GM12878 (cell line): ENCODE measurements around the gene TCP11L2. TPM values are rescaled to one million over a fixed set of nuclear protein-coding genes. Genes with fewer than 3 reads are reported as not detected.
"Not testable (repeated sequence)": the region's sequence is repeated elsewhere in the genome, so short reads cannot be mapped to it uniquely, and the experiment has no call there.

Experiments used
- ATAC-seq: fragments of 200-7000 bp; cut with Tn5 transposase; 3 replicates; pipeline ENCODE4 v1.9.1; 2020; ENCODE audit warnings: mild to moderate bottlenecking, moderate library complexity
- BruUV-seq: library from RNA; stranded (reverse); fragments of 400-500 nt; replicated peaks from 2 replicates; lab custom pipeline; 2021; lab: Mats Ljungman, UMichigan
- CTCF ChIA-PET: fragments of 300-600 bp; sonication (Branson Sonifier 250); formaldehyde crosslinking; extraction: SDS; loops from one replicate; lab custom pipeline; 2021; ENCODE audit warnings: inconsistent platforms; lab: Yijun Ruan, JAX
- POLR2A ChIA-PET: fragments of 350-600 bp; formaldehyde crosslinking; extraction: SDS; loops from one replicate; lab custom pipeline; 2021; ENCODE audit warnings: inconsistent platforms; lab: Charles Lee
- RAD21 ChIA-PET: fragments of 300-600 bp; sonication (Branson Sonifier 250); formaldehyde crosslinking; loops from one replicate; lab custom pipeline; 2023; ENCODE audit warnings: antibody characterized with exemption; ENCODE audit not compliant: unreplicated experiment; lab: Charles Lee
- SMC1A ChIA-PET: fragments of 300-600 bp; sonication (Branson Sonifier 250); formaldehyde crosslinking; loops from one replicate; lab custom pipeline; 2023; ENCODE audit not compliant: unreplicated experiment, uncharacterized antibody; lab: Charles Lee
- DNase-seq: peaks from one replicate; pipeline ENCODE4 v3.0.0-alpha.2; 2011; ENCODE audit warnings: low read depth, low spot score
- FAIRE-seq: peaks from 3 replicates; lab custom pipeline; 2011; peaks lifted over from hg19 to GRCh38; lab: Jason Lieb, UNC
- H2AFZ ChIP-seq: 2 replicates; pipeline ENCODE4 v1.6.0; 2011; ENCODE audit warnings: low read depth, low read length, control low read depth; ENCODE audit not compliant: control insufficient read depth
- H3K27ac ChIP-seq: 2 replicates; pipeline ENCODE4 v1.5.1; 2011; ENCODE audit warnings: control low read depth; ENCODE audit not compliant: control insufficient read depth, insufficient read depth
- H3K27me3 ChIP-seq, 2 experiments: replicated peaks in 1 of 2; 2 replicates each; pipeline versions ENCODE4 v1.6.0 to v1.6.1; 2011; ENCODE audit warnings: low read length in 1 of 2; ENCODE audit not compliant: control insufficient read depth in 2 of 2, insufficient read depth in 2 of 2
- H3K36me3 ChIP-seq, 2 experiments: 2 replicates each; pipeline ENCODE4 v1.5.1; 2011; ENCODE audit warnings: low read length in 1 of 2; ENCODE audit not compliant: control insufficient read depth in 2 of 2, insufficient read depth in 2 of 2
- H3K4me1 ChIP-seq: 2 replicates; pipeline ENCODE4 v1.6.1; 2011; ENCODE audit warnings: mild to moderate bottlenecking, low read length, moderate library complexity, mixed read lengths; ENCODE audit not compliant: control insufficient read depth, insufficient read depth
- H3K4me2 ChIP-seq: 2 replicates; pipeline ENCODE4 v1.6.0; 2011; ENCODE audit warnings: control low read depth; ENCODE audit not compliant: control insufficient read depth, insufficient read depth
- H3K4me3 ChIP-seq: fragments of 200-600 bp; sonication (generic); 2 replicates; pipeline ENCODE4 v1.5.1; 2016
- H3K79me2 ChIP-seq: 2 replicates; pipeline ENCODE4 v1.6.0; 2011; ENCODE audit warnings: low read length; ENCODE audit not compliant: control insufficient read depth, insufficient read depth
- H3K9ac ChIP-seq: 2 replicates; pipeline ENCODE4 v1.8.0; 2011; ENCODE audit warnings: low read length, control low read depth, mixed read lengths; ENCODE audit not compliant: control insufficient read depth, insufficient read depth
- H3K9me3 ChIP-seq: replicated peaks from 3 replicates; pipeline ENCODE4 v1.5.1; 2011; ENCODE audit warnings: mild to moderate bottlenecking, low read length; ENCODE audit not compliant: control insufficient read depth, insufficient read depth
- H4K20me1 ChIP-seq: 2 replicates; pipeline ENCODE4 v1.6.0; 2011; ENCODE audit not compliant: control insufficient read depth, insufficient read depth
- ETV6 ChIP-seq, 2 experiments: fragments of 450-650 bp in 1 of 2; IDR thresholded peaks in 1 of 2; conservative IDR thresholded peaks in 1 of 2; 2 replicates each; pipeline ENCODE4 v1.6.1; 2014; ENCODE audit warnings: antibody characterized with exemption in 1 of 2, borderline replicate concordance in 1 of 2, low read depth in 1 of 2, mild to moderate bottlenecking in 1 of 2, moderate library complexity in 1 of 2
- GATAD2B ChIP-seq: fragments of 450-650 bp; conservative IDR thresholded peaks from 2 replicates; pipeline ENCODE4 v1.6.1; 2017; ENCODE audit warnings: low read depth, mild to moderate bottlenecking, moderate library complexity
- MTA3 ChIP-seq: IDR thresholded peaks from 2 replicates; pipeline ENCODE4 v1.6.1; 2012; ENCODE audit warnings: low read length, inconsistent platforms, borderline replicate concordance
- NFXL1 ChIP-seq: fragments of 450-650 bp; IDR thresholded peaks from 2 replicates; pipeline ENCODE4 v1.6.1; 2017; ENCODE audit warnings: antibody characterized with exemption, mild to moderate bottlenecking, borderline replicate concordance
- SP1 ChIP-seq: IDR thresholded peaks from one replicate; pipeline ENCODE4 v1.6.1; 2011; ENCODE audit warnings: low read depth, low read length
- WGBS: methylation state at CpG from one replicate; pipeline ENCODE4 v1.1.6; 2016; ENCODE audit warnings: low lambda C conversion rate; ENCODE audit not compliant: insufficient replicate concordance, insufficient coverage; ENCODE audit errors: missing lambda C conversion rate; 5-methylcytosine and 5-hydroxymethylcytosine counted together
- in situ Hi-C: fragments of 300-500 bp; cut with MboI; formaldehyde crosslinking; loops from 9 replicates; pipeline ENCODE4 v1.14.3; 2018; ENCODE audit warnings: mixed read lengths
- intact Hi-C: fragments of 100-400 bp; cut with micrococcal nuclease; formaldehyde crosslinking; loops from one replicate; pipeline ENCODE4 v1.14.2; 2022; ENCODE audit not compliant: unreplicated experiment
- polyA plus RNA-seq, 11 experiments: library from polyadenylated mRNA; depleted of rRNA in 4 of 11; unstranded in 6 of 11; stranded (reverse) in 5 of 11; fragments of >200 nt; fragmentation: Nextera tagmentation in 4 of 11; fragmentation: Illumina TruSeq in 1 of 11; extraction: Ambion mirVana in 4 of 11; extraction: Trizol in 1 of 11; gene quantifications; 1 replicate in 1 of 11; 2 replicates in 10 of 11; pipeline versions ENCODE4 v1.2.1 to v1.2.3, GENCODE V29; 2011 to 2016; ENCODE audit warnings: inconsistent platforms in 2 of 11, missing spikeins in 2 of 11, low read depth in 1 of 11
- total RNA-seq, 4 experiments: library from RNA; depleted of rRNA in 3 of 4; stranded (reverse); fragments of >200 nt in 3 of 4; fragmentation: Illumina TruSeq in 1 of 4; extraction: Trizol in 1 of 4; gene quantifications; 2 replicates each; pipeline versions ENCODE4 v1.2.1 to v1.2.3, GENCODE V29; 2013 to 2021

Gene TCP11L2
- total and polyA plus RNA-seq, 10 of the 15 experiments (the other 5 are each of a cell fraction or from before 2014, with no cell fraction given) = 0.18 to 5.0 (median 0.90) TPM

- Histone ChIP-seq H3K4me1 (no peaks in the 10 kb centered on the region), H3K79me2 (no peaks in the 10 kb centered on the region), H4K20me1 (no peaks in the 10 kb centered on the region), H3K36me3 (peaks cover 0 to 5% of the 10 kb centered on the region in 2 experiments; a peak in 1 of 4 replicates), H3K27ac (no peak overlapping the region), H3K4me3 (no peak overlapping the region), H2AFZ (no peak overlapping the region), H3K4me2 (no peak overlapping the region), H3K27me3 (no peaks in the 10 kb centered on the region), H3K9me3 (no peaks in the 10 kb centered on the region), H3K9ac (no peak overlapping the region)
- ATAC-seq (no peak), FAIRE-seq (no peak), DNase-seq (no peak)
- RAD21 ChIA-PET = no interaction called here
- BruUV-seq = no TSS peak
- TF ChIP-seq ETV6 (conservative IDR thresholded peaks at IDR 0.05 in 1 of 2, IDR thresholded peaks at IDR 0.05 in 1 of 2; ENCODE audit: borderline replicate concordance in 1 of 2, low read depth in 1 of 2) (no peak), NFXL1 (no peak), SP1 (no peak), MTA3 (no peak), GATAD2B (no peak)
- in situ Hi-C loops = loop anchor here (10.0 kb wide), 1 partner anchor 724 kb away; no protein-coding TSS in a partner anchor
- SMC1A ChIA-PET = interaction anchor here (0.8 kb wide), 1 partner anchor 23 kb away, joined by 3 read pairs; the partner anchor contains the start of gene POLR3B
- intact Hi-C loops = no loop called here
- POLR2A ChIA-PET = no interaction called here
- CTCF ChIA-PET = interaction anchor here (1.1 to 4.4 kb wide), 4 partner anchors 23 to 538 kb away, joined by 4 to 23 read pairs (median 12); no protein-coding TSS in a partner anchor
- WGBS = 95% methylated on average over 1 of the region's 1 CpG
Observed at GRCh38 chr12:106380954-106381353, 78.4 kb downstream of the TCP11L2 start.

DNA sequence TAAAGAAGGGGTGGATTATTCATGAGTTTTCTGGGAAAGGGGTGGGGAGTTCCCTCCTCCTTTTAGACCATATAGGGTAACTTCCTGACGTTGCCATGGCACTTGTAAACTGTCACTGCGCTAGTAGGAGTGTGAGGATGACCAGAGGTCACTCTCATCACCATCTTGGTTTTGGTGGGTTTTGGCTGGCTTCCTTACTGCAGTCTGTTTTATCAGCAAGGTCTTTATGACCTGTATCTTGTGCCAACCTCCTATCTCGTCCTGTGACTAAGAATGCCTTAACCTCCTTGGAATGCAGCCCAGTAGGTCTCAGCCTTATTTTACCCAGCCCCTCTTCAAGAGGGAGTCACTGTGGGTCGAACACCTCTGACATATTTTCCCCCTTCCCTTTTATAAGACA, 79.3 kb downstream of the TCP11L2 start:
- SMC1A ChIA-PET, intact Hi-C loops, H3K79me2 ChIP-seq, RAD21 ChIA-PET, H2AFZ ChIP-seq, H3K4me1 ChIP-seq, H3K9ac ChIP-seq, BruUV-seq, DNase-seq, FAIRE-seq, H3K27ac ChIP-seq, H3K27me3 ChIP-seq, POLR2A ChIA-PET, H3K36me3 ChIP-seq, H3K4me2 ChIP-seq, H3K9me3 ChIP-seq, H3K4me3 ChIP-seq, H4K20me1 ChIP-seq, ATAC-seq: not testable (repeated sequence)
- CTCF ChIA-PET = interaction anchor here (0.8 to 3.3 kb wide), 2 partner anchors 36 to 459 kb away, joined by 3 to 19 read pairs; no protein-coding TSS in a partner anchor
- in situ Hi-C loops = loop anchor here (10.0 kb wide), 1 partner anchor 723 kb away; no protein-coding TSS in a partner anchor
- 84% methylated on average over 4 of the region's 4 CpGs for WGBS
